Mammary epithelial cell (primary cell): ENCODE measurements around the gene NHERF2.

ENCODE experiments used
- CTCF ChIP-seq, 2 donors: IDR thresholded peaks in 1 of 2; conservative IDR thresholded peaks in 1 of 2; 2 replicates each; pipeline ENCODE4 v1.5.1; 2011 to 2012; ENCODE audit warnings: inconsistent platforms in 2 of 2, low read length in 2 of 2, mild to moderate bottlenecking in 2 of 2, control low read depth in 1 of 2, low read depth in 1 of 2; ENCODE audit not compliant: insufficient read depth in 1 of 2; ENCODE audit errors: extremely low read depth in 1 of 2
- EZH2 ChIP-seq: IDR thresholded peaks from 2 replicates; pipeline ENCODE4 v1.6.1; 2012; ENCODE audit warnings: low read length, inconsistent platforms, borderline replicate concordance

DNA sequence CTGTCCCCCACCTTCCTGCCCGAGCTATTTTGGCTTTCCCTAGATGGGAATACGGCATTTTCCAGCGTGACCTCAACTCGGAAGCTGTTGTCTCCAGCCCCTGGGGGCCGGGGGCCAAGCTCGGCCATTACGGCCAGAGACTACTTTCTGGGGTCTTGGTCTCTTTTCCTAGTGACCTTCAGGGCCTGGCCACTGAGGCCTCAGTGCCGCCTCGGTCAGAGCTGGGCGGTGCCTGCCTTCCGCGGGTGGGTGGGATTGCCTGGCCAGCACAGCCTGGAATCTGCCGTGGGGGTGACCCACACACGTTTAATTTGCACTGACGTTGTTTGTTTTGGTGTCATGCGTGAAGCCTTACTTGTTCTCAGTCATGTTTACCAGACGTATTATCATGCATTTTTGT is 50.3 kb downstream of the NHERF2 start:
- TF ChIP-seq CTCF (conservative IDR thresholded peaks at IDR 0.05 in 1 of 2, IDR thresholded peaks at IDR 0.05 in 1 of 2; ENCODE audit: extremely low read depth in 1 of 2, insufficient read depth in 1 of 2, low read depth in 1 of 2, low read length in 2 of 2) (no peak), EZH2 (no peak)
